RWPE2 (cell line): ENCODE results near the gene HOXA9.
A peak's percentile ranks its signal among the peaks of the same experiment; 100 is the strongest.

Experiments
- ATAC-seq: fragments of 200-7000 bp; cut with Tn5 transposase; 3 replicates; pipeline ENCODE4 v1.9.1; 2021; ENCODE audit warnings: low read depth
- DNase-seq: peaks from one replicate; pipeline ENCODE4 v3.0.0-alpha.2; 2020; ENCODE audit warnings: low spot score
- H3K27ac ChIP-seq: fragments of 450-650 bp; 2 replicates; pipeline ENCODE4 v1.5.1; 2017; ENCODE audit warnings: mild to moderate bottlenecking; ENCODE audit not compliant: poor library complexity, severe bottlenecking
- H3K27me3 ChIP-seq: fragments of 250-450 bp; sonication (Bioruptor Pico); 2 replicates; pipeline ENCODE4 v1.5.1; 2021; ENCODE audit warnings: mild to moderate bottlenecking, moderate library complexity; ENCODE audit not compliant: insufficient read depth, poor library complexity, severe bottlenecking
- H3K36me3 ChIP-seq: fragments of 250-450 bp; sonication (Bioruptor Pico); 2 replicates; pipeline ENCODE4 v1.5.1; 2020; ENCODE audit warnings: low read depth, mild to moderate bottlenecking, moderate library complexity
- H3K4me1 ChIP-seq: fragments of 250-450 bp; sonication (Bioruptor Pico); 2 replicates; pipeline ENCODE4 v1.5.1; 2021; ENCODE audit warnings: mild to moderate bottlenecking, moderate library complexity; ENCODE audit not compliant: insufficient read depth, poor library complexity, severe bottlenecking
- H3K4me3 ChIP-seq: fragments of 250-450 bp; sonication (Bioruptor Pico); 2 replicates; pipeline ENCODE4 v1.5.1; 2021; ENCODE audit warnings: mild to moderate bottlenecking, moderate library complexity; ENCODE audit not compliant: severe bottlenecking
- H3K9me3 ChIP-seq: fragments of 250-450 bp; sonication (Bioruptor Pico); 2 replicates; pipeline ENCODE4 v1.5.1; 2021; ENCODE audit warnings: mild to moderate bottlenecking, moderate library complexity; ENCODE audit not compliant: severe bottlenecking
- TF ChIP-seq, protein P1 (sequence below): fragments of 450-650 bp; IDR thresholded peaks from one replicate; pipeline ENCODE4 v1.5.1; 2017; ENCODE audit warnings: mild to moderate bottlenecking, moderate library complexity; ENCODE audit not compliant: poor library complexity, severe bottlenecking

Gene HOXA9

DNA sequence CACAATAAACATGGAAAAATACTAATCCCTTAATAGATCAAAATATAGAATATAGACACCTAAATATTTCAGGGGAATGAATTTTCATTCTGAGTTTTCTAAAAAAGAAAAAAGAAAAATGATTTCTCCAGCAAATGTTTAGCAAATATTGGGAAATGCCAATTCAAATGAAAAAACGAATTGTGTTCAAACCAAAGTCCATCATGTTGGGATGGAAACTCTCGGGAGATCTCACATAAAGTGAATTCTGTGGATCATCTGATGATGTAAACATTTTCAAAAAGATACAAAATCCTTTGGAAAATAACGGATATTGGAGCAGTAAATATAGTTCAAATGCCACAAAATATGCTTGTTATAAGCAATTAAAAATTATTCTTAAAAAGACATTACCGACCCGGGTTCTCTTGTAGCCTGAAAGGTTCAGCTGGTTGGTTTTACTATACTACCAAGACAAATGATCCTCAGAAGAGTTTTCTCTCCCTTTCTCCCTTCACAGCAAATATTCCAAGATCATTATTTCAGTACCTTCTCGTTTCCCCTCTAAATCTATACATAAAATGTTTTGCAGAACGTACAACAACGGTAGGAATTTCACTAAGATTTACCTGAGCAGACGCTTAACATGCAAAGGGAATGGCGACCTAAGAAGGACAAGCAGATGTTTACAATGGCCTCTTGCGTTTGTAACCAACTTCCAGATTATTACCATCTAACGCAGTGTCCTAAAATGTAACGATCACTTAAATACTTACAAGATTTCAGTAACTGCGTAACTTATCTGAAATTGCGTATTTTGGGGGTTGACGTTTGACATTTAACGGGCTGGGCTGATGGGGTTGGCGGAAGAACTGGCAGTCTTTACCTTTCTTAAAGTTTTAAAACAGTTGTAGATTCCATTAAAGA lies 32.1 kb upstream of the HOXA9 start:
- peak overlapping the region; percentile 92 for H3K27ac ChIP-seq
- peaks cover 8% of the 10 kb centered on the region for H3K4me1 ChIP-seq
- ATAC-seq (no peak), DNase-seq (no peak)
- H3K9me3 ChIP-seq = no peaks in the 10 kb centered on the region
- H3K4me3 ChIP-seq = peak overlapping the region; percentile 89
- TF ChIP-seq, protein P1, sequence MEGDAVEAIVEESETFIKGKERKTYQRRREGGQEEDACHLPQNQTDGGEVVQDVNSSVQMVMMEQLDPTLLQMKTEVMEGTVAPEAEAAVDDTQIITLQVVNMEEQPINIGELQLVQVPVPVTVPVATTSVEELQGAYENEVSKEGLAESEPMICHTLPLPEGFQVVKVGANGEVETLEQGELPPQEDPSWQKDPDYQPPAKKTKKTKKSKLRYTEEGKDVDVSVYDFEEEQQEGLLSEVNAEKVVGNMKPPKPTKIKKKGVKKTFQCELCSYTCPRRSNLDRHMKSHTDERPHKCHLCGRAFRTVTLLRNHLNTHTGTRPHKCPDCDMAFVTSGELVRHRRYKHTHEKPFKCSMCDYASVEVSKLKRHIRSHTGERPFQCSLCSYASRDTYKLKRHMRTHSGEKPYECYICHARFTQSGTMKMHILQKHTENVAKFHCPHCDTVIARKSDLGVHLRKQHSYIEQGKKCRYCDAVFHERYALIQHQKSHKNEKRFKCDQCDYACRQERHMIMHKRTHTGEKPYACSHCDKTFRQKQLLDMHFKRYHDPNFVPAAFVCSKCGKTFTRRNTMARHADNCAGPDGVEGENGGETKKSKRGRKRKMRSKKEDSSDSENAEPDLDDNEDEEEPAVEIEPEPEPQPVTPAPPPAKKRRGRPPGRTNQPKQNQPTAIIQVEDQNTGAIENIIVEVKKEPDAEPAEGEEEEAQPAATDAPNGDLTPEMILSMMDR = no peak
- peaks cover 36% of the 10 kb centered on the region for H3K36me3 ChIP-seq
- H3K27me3 ChIP-seq = no peaks in the 10 kb centered on the region

DNA sequence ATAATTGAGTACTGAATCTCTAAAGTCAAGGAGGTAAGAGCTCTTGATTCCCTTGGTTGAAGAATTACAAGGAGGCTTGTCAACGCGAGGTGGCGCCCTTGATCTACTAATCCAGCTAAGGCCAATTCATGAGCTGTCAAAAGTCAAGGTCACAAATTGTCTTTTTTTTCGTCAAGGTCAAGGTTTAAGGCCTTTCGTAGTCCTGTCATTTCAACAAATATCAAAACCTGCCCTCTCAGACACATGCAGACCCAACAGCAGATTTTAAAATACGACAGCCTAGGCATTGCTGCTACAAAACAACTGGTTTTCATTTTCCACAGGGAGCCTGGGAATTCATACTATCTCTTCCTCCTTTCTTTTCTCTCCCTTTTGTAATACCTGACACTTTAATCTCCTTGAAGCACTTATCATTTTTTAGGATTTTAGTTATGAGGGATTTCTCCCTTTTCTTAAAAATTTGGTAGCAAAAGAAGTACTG lies 31.0 kb upstream of the HOXA9 start:
- Histone ChIP-seq H3K27me3 (no peaks in the 10 kb centered on the region), H3K27ac (peak overlapping the region; percentile 92), H3K4me3 (peak overlapping the region; percentile 89), H3K4me1 (peaks cover 9% of the 10 kb centered on the region), H3K9me3 (no peaks in the 10 kb centered on the region), H3K36me3 (peaks cover 36% of the 10 kb centered on the region)
- TF ChIP-seq, protein P1 = peak; percentile 90
- ATAC-seq = no peak
- DNase-seq = no peak

DNA sequence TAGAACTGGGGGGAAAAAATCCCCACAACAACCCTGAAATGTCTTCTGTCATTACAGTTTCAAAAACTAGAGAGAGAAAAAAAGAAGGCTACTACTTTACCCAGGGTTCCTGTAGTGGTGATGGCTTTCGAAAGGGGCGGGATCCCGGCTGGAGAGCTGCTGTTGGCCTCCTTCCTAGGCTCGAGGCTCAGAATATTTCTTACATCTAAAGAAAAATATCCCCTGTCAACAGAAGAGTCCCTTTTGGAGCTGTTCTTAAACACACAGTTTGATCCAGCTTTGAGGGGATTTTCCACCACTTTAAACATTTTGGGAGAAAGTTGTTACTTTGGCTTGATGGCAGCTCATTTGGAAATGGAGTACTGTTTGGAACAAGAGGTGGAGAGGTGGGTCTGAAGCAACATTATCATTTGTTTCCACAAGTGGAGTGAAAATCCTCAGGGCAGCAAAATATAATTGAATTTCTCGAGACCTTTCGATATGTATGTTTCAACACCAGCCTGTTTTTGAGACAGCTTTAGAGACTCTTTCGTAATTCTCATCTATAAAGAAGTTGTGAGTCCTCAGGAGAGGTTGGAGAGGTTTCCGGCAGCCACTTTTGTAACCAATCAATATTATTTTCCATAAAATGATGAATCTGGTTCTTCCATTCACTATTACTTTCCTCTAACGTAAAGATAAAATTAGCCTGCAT lies 29.5 kb upstream of the HOXA9 start:
- H3K4me1 ChIP-seq = peaks cover 23% of the 10 kb centered on the region
- no peaks in the 10 kb centered on the region for H3K27me3 ChIP-seq
- no peaks in the 10 kb centered on the region for H3K9me3 ChIP-seq
- peaks cover 36% of the 10 kb centered on the region for H3K36me3 ChIP-seq
- peak overlapping the region; percentile 92 for H3K27ac ChIP-seq
- DNase-seq (no peak), ATAC-seq (no peak)
- peak overlapping the region; percentile 89 for H3K4me3 ChIP-seq
- TF ChIP-seq, protein P1 = no peak

DNA sequence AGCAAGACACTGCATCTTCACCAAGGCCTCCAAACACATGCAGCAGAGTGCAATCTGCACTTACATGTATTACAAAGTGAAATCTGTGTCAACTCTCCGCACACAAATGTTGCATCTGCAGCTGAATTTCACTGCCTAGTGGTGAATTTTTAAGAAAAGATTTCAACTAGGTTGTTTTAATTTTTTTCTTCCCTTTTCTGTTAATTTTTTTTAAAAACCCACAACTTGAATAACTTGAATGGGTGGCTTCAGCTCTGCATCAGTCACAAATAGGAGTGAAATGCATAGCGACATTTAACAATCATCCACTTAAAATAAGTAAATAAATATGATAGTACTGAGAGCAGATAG lies 28.6 kb upstream of the HOXA9 start:
- Histone ChIP-seq H3K27ac (peak overlapping the region; percentile 92), H3K36me3 (peaks cover 36% of the 10 kb centered on the region), H3K27me3 (no peaks in the 10 kb centered on the region), H3K4me1 (peaks cover 26% of the 10 kb centered on the region), H3K9me3 (no peaks in the 10 kb centered on the region), H3K4me3 (peak overlapping the region; percentile 89)
- no peak for DNase-seq
- TF ChIP-seq, protein P1 = no peak
- no peak for ATAC-seq
